HG03457 (cell line): Measurements from ENCODE around the gene DRAXIN.
"Not testable (repeated sequence)": the region's sequence is repeated elsewhere in the genome, so short reads cannot be mapped to it uniquely, and the experiment has no call there.

ENCODE experiments used
- ATAC-seq: cut with Tn5 transposase; IDR thresholded peaks from one replicate; pipeline ENCODE4 v1.9.1; 2021; ENCODE audit warnings: moderate number of reproducible peaks; ENCODE audit not compliant: unreplicated experiment

The DRAXIN gene, protein sequence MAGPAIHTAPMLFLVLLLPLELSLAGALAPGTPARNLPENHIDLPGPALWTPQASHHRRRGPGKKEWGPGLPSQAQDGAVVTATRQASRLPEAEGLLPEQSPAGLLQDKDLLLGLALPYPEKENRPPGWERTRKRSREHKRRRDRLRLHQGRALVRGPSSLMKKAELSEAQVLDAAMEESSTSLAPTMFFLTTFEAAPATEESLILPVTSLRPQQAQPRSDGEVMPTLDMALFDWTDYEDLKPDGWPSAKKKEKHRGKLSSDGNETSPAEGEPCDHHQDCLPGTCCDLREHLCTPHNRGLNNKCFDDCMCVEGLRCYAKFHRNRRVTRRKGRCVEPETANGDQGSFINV

DNA sequence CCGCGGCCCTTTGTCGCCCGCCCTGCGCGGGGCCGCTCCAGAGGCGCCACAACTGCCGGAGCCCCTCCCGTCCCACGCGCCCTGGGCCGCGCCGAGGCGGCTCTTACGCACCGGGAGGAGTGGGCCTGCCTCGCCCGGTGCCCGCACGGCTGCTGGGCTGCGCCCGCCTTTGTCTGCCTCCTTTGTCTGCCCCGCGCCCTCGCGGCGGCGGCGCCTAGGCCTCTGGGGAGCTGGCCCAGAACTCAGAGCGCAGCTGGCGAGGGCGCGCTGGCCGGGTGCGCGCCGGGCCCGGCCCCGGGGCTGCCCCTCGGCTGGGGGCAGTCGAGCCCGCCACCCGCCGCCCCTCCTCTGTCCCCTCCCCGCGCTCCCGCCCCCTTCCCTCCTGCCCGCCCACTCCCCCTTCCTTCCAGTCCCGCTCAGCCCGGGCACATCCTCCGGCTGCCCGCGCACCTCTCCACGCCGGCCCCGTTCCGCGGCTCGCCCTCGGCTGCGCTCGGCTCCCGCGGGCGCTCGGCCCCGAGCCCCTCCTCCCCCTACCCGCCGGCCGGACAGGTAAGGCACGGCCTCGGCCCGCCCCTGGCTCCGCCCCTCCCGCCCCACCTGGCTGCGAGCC, at the start of gene DRAXIN:
Gene DRAXIN, plus strand, starts transcription at position 409 of the 613 bp plus-strand sequence. CDS start 14,549 bp downstream, outside the sequence.
- ATAC-seq = no peak

GRCh38 chr1:11641776-11642305, 49.7 kb upstream of the DRAXIN start:
- ATAC-seq = no peak

DNA sequence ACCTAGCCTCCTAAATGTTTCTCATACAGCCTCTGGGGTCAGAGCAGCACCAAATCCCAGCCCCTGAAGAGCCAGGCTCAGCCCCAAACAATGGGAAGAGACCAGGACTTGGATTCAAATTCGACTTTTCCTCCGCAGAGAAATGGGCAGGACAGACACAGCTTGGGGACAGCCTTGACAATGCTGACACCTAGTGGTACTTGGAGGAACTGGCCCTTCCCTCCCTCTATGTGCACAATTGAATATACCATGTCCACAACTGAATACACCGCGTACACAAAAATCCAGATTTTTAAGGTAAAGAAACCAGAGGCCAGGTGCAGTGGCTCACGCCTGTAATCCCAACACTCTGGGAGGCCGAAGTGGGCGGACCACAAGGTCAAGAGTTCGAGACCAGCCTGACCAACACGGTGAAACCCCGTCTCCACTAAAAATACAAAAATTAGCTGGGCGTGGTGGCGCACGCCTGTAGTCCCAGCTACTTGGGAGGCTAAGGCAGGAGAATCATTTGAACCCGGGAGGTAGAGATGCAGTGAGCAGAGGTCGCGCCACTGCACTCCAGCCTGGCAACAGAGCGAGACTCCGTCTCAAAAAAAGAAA, 49.0 kb upstream of the DRAXIN start:
- not testable (repeated sequence) for ATAC-seq

GRCh38 chr1:11643782-11644181, 47.7 kb upstream of the DRAXIN start:
- no peak for ATAC-seq

GRCh38 chr1:11645270-11645669, 46.2 kb upstream of the DRAXIN start:
- ATAC-seq = no peak

GRCh38 chr1:11645670-11646265, 45.7 kb upstream of the DRAXIN start:
- no peak for ATAC-seq

DNA sequence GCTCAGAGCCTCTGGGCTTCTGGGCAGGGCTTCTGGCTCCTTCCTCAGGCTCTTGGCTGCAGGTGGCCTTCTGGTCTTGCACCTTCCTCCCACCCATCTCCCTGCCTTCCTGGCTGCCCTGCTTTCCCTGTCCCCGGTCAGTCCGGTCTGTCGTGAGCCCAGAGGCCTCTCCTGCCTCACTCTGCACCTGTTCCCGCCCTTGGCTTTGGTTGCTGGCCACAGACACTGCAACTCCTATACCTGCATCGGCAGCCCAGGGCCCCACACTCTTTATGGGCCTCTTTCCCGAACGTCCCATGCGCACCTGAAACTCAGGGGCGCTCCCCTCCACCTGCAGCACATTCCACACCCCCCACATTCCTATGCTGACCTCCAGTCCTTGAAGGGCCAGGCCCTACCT, 45.2 kb upstream of the DRAXIN start:
- ATAC-seq = no peak

DNA sequence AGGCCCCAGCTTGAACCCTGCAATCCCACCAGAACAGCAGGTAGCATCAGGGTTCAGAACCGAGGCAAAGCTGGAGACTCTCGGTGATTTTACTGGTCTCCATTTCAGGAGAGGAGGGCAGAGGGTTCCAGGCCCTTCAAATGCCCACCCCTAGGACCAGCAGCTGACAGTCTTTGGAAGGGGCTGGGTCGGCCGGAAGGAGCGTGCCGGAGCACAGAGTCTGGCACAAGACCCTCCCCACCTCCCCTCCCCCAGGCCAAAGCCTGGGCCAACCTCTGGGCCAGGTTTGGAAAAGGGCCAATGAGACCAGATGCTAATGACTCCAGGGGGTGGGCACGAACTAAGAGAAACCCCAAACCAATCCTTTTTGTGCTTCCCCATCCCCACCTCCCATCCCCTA, 44.2 kb upstream of the DRAXIN start:
- no peak for ATAC-seq

DNA sequence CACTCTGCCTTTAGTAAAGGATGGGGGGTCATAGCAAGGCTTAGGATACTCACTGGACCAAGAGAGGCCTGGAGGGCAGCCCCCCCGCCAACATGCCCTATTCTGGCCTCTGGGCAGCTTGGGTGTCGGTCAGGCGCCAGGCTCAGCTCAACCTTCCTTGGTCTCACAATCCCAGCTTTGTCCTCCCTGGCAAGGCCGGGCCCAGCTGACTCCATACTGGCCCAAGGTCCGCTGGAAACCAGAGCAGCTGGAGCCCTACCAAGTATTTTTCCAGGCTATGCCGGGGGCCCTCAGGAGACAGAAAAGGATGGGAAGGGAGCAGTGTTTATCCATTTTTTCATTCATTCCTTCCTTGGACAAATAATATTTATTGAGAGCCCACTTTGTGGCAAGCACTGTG, 43.5 kb upstream of the DRAXIN start:
- ATAC-seq = no peak

GRCh38 chr1:11648732-11649158, 42.8 kb upstream of the DRAXIN start:
- ATAC-seq = no peak

GRCh38 chr1:11649237-11649623, 42.3 kb upstream of the DRAXIN start:
- no peak for ATAC-seq

DNA sequence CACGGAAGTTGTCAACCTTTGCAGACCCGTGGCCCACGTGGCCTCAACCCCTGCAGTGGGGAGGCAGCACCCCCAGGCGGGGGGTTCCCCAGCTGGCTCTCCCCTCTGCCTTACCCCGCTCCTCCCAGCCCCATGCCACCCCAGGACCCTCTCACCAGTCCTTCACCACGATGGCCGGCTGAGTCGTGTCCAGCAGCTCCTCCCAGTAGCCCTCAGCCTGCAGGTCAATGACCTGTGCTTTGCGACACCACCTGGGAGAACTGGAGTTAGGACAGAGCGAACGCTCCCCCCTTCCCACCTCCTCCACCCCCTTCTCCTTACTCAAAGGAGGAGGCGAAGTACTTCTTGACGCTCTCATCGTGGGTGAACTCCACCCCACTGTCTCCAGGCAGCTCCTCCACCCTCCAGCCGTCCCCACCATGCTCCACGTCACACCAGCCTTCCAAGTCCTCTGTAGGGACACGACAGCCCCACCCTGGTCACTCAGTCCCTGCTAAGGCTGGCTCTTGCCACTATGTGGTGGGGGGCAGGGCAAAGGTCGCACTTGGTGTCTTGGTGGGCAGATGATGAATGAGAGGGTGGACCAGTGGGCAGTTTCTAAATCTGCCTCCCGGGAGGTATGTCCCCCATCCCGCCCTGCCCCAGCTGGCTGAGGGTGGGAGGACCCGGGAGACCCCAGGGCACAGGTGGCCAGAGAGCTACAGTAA, 41.7 kb upstream of the DRAXIN start:
- ATAC-seq = no peak

- no peak for ATAC-seq
These were observed 41.0 kb upstream of the DRAXIN start for GRCh38 chr1:11650331-11650991.

DNA sequence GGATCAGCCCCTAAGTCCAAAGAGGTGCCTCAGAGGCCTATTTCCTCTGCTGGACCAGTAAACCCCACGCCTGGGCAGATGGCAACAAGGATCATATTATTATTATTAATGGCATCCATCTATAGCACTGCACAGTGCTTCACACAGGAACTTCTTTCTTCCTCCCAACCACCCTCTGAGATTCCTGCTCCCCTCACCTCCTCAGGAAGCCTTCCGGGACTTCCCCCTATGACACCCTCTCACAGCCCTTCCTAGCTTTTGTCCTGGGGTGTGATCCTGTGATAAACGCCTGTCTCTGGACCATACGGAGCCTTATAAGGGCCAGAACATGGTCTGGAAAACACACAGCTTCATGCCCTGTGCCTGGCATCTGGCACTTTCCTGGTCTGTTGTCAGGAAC, 40.5 kb upstream of the DRAXIN start:
- ATAC-seq = no peak

GRCh38 chr1:11652203-11652780, 39.2 kb upstream of the DRAXIN start:
- ATAC-seq = no peak

DNA sequence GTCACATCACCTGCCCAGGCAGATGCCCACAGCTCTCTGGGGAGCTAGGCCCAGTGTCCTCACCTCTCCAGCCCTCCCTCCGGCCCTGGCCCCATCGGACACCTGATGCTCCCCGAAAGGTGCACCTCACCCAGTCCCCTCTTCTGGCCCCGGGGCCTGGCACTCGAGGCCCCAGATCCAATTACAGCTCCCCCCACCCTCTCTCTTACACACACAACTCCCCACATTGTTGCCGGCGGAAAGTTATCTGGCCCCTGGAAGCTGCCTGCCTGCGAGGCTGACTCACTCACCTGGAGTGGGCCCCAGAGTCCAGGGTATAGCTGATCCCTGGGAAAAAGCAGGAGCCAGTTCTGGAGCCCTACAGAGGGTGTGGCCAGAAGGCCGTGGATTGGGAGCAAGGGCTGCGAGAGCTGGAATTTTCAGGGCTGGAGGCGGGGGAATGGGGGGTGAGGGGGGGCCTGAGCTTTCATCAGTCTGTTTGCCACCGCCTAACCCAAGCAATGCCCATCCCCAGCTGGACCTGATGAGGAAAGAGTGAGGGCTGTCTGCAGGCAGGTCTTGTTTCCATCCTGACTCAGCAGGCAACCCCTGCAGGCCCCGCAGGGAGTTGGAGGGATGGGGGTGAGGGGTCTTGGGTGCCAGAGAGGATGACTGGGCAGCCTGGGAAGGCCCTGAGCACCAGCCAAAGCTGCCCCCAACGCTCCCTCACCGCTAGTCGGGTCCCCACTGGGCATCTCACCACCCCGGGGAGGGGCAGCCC, 38.2 kb upstream of the DRAXIN start:
- no peak for ATAC-seq

DNA sequence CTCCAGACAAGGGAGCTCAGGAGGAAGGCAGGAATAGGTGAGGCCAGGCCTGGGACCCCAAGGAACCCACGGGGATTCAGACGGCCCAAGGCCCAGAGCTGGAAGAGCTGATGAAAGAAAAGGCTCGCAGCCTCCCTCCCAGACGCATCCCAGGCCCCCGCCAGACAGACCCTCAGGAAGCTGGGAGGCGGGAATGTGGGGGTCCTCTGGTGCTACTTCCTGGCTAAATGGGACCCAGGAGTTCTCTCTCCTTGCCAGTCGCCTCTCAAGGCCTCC, 37.7 kb upstream of the DRAXIN start:
- ATAC-seq = no peak

DNA sequence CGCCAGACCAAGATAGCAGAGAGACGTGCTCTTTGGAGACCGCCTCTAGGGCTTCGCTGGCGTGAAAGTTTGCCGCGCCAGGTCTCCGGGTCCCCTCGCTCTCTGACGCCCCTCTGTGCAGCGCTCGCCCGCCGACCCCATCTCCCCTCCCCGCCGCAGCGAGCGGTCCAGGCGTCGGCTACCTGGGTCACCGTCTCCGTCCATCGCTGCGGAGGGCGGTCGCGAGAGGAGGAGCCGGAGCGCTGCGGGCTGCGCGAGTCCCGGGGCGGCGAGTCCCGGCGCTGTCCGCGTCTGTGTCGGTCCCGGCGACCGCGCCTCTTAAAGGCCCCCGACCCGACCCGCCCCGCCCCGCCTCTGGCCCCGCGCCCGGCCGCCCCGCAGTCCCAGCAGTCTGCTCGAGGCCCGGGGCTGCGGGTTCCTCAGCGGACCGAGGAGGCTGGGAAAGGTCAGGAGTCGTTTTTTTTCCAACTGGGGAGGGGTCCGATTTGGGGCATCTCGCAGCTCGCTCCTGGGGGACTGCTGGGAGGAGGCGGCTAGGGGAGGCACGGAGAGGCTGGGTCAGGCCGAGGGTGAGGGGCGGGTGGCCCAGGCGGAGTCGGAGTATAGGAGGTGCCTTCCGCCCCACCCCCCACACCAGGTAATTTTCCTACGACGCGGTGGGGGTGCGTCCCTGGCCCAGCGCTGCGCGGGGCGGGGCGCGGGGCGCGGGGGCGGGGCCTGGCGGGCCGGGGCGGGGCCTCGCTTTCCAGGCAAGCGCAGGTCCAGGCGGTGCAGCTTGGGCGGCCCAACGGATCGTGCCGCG, 37.2 kb upstream of the DRAXIN start, which contains the start of the genes FBXO2 and FBXO44:
Gene FBXO2, minus strand, starts transcription at position 293 of the 802 bp plus-strand sequence. Its CDS starts 89 bp downstream, at position 204.
Gene FBXO44, plus strand, starts transcription at position 741 of the 802 bp plus-strand sequence. CDS start 959 bp downstream, outside the sequence.
- ATAC-seq = no peak
